ENCODE measurements around the gene COL18A1. TPM values are rescaled to one million over a fixed set of nuclear protein-coding genes. Genes with fewer than 3 reads are reported as not detected.
"Not testable (repeated sequence)": the region's sequence is repeated elsewhere in the genome, so short reads cannot be mapped to it uniquely, and the experiment has no call there.

COL18A1 gene
- total RNA-seq, 1 experiment from 2014 or later, result 3.3 TPM

DNA sequence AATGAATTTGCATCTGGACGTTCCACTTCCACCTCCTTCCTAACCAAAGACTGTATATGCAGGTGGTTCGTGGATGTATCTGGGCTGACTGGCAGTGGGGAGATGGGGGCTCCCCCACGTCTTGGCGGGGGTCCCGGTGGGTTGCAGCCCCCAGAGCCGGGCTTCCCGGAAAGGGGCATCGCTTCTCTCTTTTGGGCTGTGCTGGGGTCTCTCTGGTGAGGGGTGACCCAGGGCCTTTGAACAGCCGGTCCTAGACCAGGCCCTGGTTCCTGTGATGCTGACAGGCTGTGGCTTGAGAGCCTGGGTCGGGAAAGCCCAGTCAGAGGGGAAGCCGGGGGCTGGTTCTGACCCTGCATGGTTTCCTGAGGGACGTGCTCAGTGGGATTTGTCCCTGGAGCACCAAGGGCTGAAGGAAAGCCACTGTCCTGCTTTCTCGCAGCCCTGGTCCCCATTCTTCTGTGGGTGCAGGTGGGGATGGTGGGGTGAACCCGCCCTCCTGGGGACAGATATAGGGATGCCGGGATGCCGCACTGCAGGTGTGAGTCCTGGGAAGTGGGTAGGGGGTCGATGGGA, 29.8 kb downstream of the COL18A1 start:
- intact Hi-C loops (cut with micrococcal nuclease; ENCODE audit: unreplicated experiment), result no loop called here
- ChIA-PET CTCF (interaction anchor here (0.5 kb wide), 1 partner anchor 147 kb away, joined by 6 read pairs; the partner anchor contains the start of gene POFUT2), POLR2A (ENCODE audit: low non-redundant PET) (no interaction called here)
- Histone ChIP-seq H3K4me1 (ENCODE audit: insufficient read depth, low read length, poor library complexity, severe bottlenecking) (peaks cover 6% of the 10 kb centered on the region), H3K27me3 (replicated peaks; ENCODE audit: insufficient read depth, low read depth, low read length, poor library complexity) (no peaks in the 10 kb centered on the region), H3K36me3 (ENCODE audit: insufficient read depth, low read length, poor library complexity, severe bottlenecking) (no peaks in the 10 kb centered on the region), H3K9me3 (ENCODE audit: low read depth, low read length, poor library complexity, severe bottlenecking) (no peaks in the 10 kb centered on the region), H3K4me3 (ENCODE audit: low read depth, low read length, poor library complexity, severe bottlenecking) (no peak overlapping the region), H3K27ac (ENCODE audit: low read depth, low read length, poor library complexity, severe bottlenecking) (no peak overlapping the region)
- DNase-seq (ENCODE audit: low spot score), result no peak
- BruUV-seq (replicated peaks), result no TSS peak
- TF ChIP-seq, protein P1, sequence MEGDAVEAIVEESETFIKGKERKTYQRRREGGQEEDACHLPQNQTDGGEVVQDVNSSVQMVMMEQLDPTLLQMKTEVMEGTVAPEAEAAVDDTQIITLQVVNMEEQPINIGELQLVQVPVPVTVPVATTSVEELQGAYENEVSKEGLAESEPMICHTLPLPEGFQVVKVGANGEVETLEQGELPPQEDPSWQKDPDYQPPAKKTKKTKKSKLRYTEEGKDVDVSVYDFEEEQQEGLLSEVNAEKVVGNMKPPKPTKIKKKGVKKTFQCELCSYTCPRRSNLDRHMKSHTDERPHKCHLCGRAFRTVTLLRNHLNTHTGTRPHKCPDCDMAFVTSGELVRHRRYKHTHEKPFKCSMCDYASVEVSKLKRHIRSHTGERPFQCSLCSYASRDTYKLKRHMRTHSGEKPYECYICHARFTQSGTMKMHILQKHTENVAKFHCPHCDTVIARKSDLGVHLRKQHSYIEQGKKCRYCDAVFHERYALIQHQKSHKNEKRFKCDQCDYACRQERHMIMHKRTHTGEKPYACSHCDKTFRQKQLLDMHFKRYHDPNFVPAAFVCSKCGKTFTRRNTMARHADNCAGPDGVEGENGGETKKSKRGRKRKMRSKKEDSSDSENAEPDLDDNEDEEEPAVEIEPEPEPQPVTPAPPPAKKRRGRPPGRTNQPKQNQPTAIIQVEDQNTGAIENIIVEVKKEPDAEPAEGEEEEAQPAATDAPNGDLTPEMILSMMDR (conservative IDR thresholded peaks at IDR 0.05; ENCODE audit: low read depth, low read length), result no peak
- TF ChIP-seq EZH2 (IDR thresholded peaks at IDR 0.05; ENCODE audit: borderline replicate concordance, low read depth, low read length, poor library complexity, severe bottlenecking), result no peak

DNA sequence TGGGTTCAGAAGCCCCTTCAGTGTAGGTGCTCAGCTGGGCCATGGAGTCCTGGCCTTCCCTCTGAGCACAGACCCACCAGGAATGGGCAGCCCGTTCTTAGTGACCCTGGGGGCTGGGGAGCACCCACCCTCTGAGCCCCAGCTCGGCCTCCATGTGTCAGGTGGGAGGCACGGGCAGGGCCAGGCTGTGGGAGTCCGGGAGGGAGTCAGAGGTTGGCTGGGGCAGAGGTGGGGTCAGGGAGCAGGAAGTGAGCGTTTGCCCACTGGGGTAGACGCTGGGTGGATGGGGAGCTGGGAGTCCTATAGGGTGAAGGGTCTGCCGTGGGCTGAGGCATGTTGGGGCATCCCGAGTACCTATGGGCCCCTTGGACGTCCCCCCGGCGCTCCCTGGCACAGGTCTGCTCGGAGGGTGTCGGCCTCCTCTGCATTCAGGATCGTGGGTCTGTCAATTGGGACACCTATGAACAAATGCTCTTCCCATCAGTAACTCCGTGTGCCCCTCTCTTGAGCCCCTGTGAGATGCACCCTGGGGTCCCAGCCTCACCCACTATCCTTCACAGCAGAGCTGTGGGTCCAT, 30.5 kb downstream of the COL18A1 start:
- intact Hi-C loops (cut with micrococcal nuclease; ENCODE audit: unreplicated experiment), result no loop called here
- CTCF ChIA-PET, result no interaction called here
- BruUV-seq (replicated peaks), result no TSS peak
- Histone ChIP-seq H3K9me3 (ENCODE audit: low read depth, low read length, poor library complexity, severe bottlenecking) (no peaks in the 10 kb centered on the region), H3K4me1 (ENCODE audit: insufficient read depth, low read length, poor library complexity, severe bottlenecking) (peaks cover 6% of the 10 kb centered on the region), H3K4me3 (ENCODE audit: low read depth, low read length, poor library complexity, severe bottlenecking) (no peak overlapping the region), H3K36me3 (ENCODE audit: insufficient read depth, low read length, poor library complexity, severe bottlenecking) (no peaks in the 10 kb centered on the region), H3K27me3 (replicated peaks; ENCODE audit: insufficient read depth, low read depth, low read length, poor library complexity) (no peaks in the 10 kb centered on the region), H3K27ac (ENCODE audit: low read depth, low read length, poor library complexity, severe bottlenecking) (no peak overlapping the region)
- DNase-seq (ENCODE audit: low spot score), result no peak
- TF ChIP-seq, protein P1 (conservative IDR thresholded peaks at IDR 0.05; ENCODE audit: low read depth, low read length), result no peak
- no peak for TF ChIP-seq EZH2 (IDR thresholded peaks at IDR 0.05; ENCODE audit: borderline replicate concordance, low read depth, low read length, poor library complexity, severe bottlenecking)
- POLR2A ChIA-PET (ENCODE audit: low non-redundant PET), result no interaction called here

DNA sequence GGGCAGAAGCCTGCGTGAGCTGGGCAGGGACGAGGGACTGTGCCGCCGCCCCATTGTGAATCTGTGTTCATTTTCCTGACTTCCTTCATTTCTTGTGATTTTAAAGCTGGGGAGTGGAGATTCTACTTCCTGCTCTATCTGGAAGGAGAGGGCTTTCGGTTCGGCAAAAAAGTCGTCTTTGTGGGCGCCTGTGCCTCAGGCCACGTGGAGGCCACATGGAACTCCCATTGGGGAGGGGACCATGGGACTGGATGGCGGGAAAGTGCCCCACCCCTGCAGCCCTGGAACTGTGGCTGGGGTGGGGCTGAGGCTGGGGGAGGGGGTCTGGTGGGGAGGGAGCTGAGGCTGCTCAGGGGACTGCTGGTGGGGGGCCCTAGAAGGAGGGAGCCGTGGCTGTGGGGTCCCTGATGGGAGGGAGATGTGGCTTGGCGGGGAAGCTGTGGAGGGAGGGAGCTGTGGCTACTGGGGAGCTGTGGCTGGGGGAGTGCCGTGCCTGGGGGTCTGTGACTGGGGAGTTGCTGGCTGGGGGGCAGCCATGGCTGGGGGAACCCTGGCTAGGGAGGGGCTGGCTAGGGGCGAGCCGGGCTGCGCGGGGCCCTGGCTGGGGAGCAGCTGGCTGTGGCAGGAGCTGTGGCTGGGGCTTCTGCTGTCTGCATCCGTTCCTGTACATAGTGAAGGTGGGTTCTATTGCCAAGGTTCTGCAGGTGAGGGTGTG, 31.5 kb downstream of the COL18A1 start:
- BruUV-seq (replicated peaks), result no TSS peak
- ChIA-PET CTCF (no interaction called here), POLR2A (ENCODE audit: low non-redundant PET) (no interaction called here)
- no peak overlapping the region for H3K4me3 ChIP-seq (ENCODE audit: low read depth, low read length, poor library complexity, severe bottlenecking)
- no peak for TF ChIP-seq EZH2 (IDR thresholded peaks at IDR 0.05; ENCODE audit: borderline replicate concordance, low read depth, low read length, poor library complexity, severe bottlenecking)
- TF ChIP-seq, protein P1 (conservative IDR thresholded peaks at IDR 0.05; ENCODE audit: low read depth, low read length), result no peak
- H3K27me3 ChIP-seq (replicated peaks; ENCODE audit: insufficient read depth, low read depth, low read length, poor library complexity), result no peaks in the 10 kb centered on the region
- H3K9me3 ChIP-seq (ENCODE audit: low read depth, low read length, poor library complexity, severe bottlenecking), result no peaks in the 10 kb centered on the region
- no peak overlapping the region for H3K27ac ChIP-seq (ENCODE audit: low read depth, low read length, poor library complexity, severe bottlenecking)
- H3K36me3 ChIP-seq (ENCODE audit: insufficient read depth, low read length, poor library complexity, severe bottlenecking), result no peaks in the 10 kb centered on the region
- H3K4me1 ChIP-seq (ENCODE audit: insufficient read depth, low read length, poor library complexity, severe bottlenecking), result peaks cover 6% of the 10 kb centered on the region
- DNase-seq (ENCODE audit: low spot score), result no peak
- intact Hi-C loops (cut with micrococcal nuclease; ENCODE audit: unreplicated experiment), result no loop called here

DNA sequence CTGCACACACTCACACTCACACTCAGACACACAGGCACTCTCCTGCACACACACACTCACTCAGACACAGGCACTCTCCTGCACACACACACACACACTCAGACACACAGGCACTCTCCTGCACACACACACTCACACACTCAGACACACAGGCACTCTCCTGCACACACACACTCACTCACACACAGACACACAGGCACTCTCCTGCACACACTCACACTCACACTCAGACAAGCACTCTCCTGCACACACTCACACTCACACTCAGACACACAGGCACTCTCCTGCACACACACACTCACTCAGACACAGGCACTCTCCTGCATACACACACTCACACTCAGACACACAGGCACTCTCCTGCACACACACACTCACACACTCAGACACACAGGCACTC, 32.9 kb downstream of the COL18A1 start:
- H3K4me1 ChIP-seq (ENCODE audit: insufficient read depth, low read length, poor library complexity, severe bottlenecking); POLR2A ChIA-PET (ENCODE audit: low non-redundant PET); H3K36me3 ChIP-seq (ENCODE audit: insufficient read depth, low read length, poor library complexity, severe bottlenecking); H3K27ac ChIP-seq (ENCODE audit: low read depth, low read length, poor library complexity, severe bottlenecking); DNase-seq (ENCODE audit: low spot score); H3K4me3 ChIP-seq (ENCODE audit: low read depth, low read length, poor library complexity, severe bottlenecking); H3K9me3 ChIP-seq (ENCODE audit: low read depth, low read length, poor library complexity, severe bottlenecking); BruUV-seq (replicated peaks); CTCF ChIA-PET; H3K27me3 ChIP-seq (replicated peaks; ENCODE audit: insufficient read depth, low read depth, low read length, poor library complexity): not testable (repeated sequence)
- intact Hi-C loops (cut with micrococcal nuclease; ENCODE audit: unreplicated experiment), result loop anchor here (2.0 kb wide), 1 partner anchor 383 kb away; no protein-coding TSS in a partner anchor
